Renal cortical epithelial cell (primary cell): ENCODE measurements around the gene PCCA. TPM values are rescaled to one million over a fixed set of nuclear protein-coding genes. Genes with fewer than 3 reads are reported as not detected.
"Not testable (repeated sequence)": the region's sequence is repeated elsewhere in the genome, so short reads cannot be mapped to it uniquely, and the experiment has no call there.

ENCODE experiments used
- DNase-seq: peaks from one replicate; pipeline ENCODE4 v3.0.0-alpha.2; 2011; ENCODE audit warnings: low read depth
- total RNA-seq: library from RNA; depleted of rRNA; stranded (reverse); fragments of >200 nt; gene quantifications from 2 replicates; pipeline ENCODE4 v1.2.3, GENCODE V29; 2014

PCCA gene
- total RNA-seq, 1 donor from 2014 or later, result 72.8 TPM

GRCh38 chr13:100096526-100096925, 7.6 kb downstream of the PCCA start:
- no peak for DNase-seq

GRCh38 chr13:100097821-100098220, 8.9 kb downstream of the PCCA start:
- DNase-seq, result no peak

GRCh38 chr13:100098445-100099116, 9.7 kb downstream of the PCCA start:
- peak; percentile 60 for DNase-seq

- DNase-seq, result not testable (repeated sequence)
These were observed 10.2 kb downstream of the PCCA start for GRCh38 chr13:100099117-100099445.

- peak; percentile 99 for DNase-seq
These were observed 11.4 kb downstream of the PCCA start for GRCh38 chr13:100100115-100100879.

- DNase-seq, result peak; percentile 60
These were observed 13.1 kb downstream of the PCCA start for GRCh38 chr13:100102042-100102441.

- peak; percentile 72 for DNase-seq
These were observed 17.1 kb downstream of the PCCA start for GRCh38 chr13:100106005-100106404.

- no peak for DNase-seq
These were observed 17.8 kb downstream of the PCCA start for GRCh38 chr13:100106705-100107104.

- peak; percentile 84 for DNase-seq
These were observed 20.1 kb downstream of the PCCA start for GRCh38 chr13:100108913-100109507.

- no peak for DNase-seq
These were observed 21.4 kb downstream of the PCCA start for GRCh38 chr13:100110269-100110668.

- DNase-seq, result peak; percentile 79
These were observed 23.4 kb downstream of the PCCA start for GRCh38 chr13:100112186-100112838.

- DNase-seq, result no peak
These were observed 26.9 kb downstream of the PCCA start for GRCh38 chr13:100115693-100116254.

- no peak for DNase-seq
These were observed 35.4 kb downstream of the PCCA start for GRCh38 chr13:100124265-100124664.

- no peak for DNase-seq
These were observed 37.1 kb downstream of the PCCA start for GRCh38 chr13:100125946-100126345.

GRCh38 chr13:100128373-100128772, 39.5 kb downstream of the PCCA start:
- DNase-seq, result peak; percentile 69

GRCh38 chr13:100128838-100129237, 39.9 kb downstream of the PCCA start:
- DNase-seq, result peak; percentile 69

- DNase-seq, result peak; percentile 46
These were observed 40.7 kb downstream of the PCCA start for GRCh38 chr13:100129605-100130004.

GRCh38 chr13:100130092-100130491, 41.2 kb downstream of the PCCA start:
- peak; percentile 39 for DNase-seq

GRCh38 chr13:100130930-100131511, 42.1 kb downstream of the PCCA start:
- DNase-seq, result no peak

- peak; percentile 91 for DNase-seq
These were observed 43.1 kb downstream of the PCCA start for GRCh38 chr13:100131863-100132574.

GRCh38 chr13:100138859-100139491, 50.1 kb downstream of the PCCA start:
- DNase-seq, result no peak
